Duodenal mucosa (tissue), 2 donors: Measurements from ENCODE around the gene EXD3.

Experiments used
- H3K27ac ChIP-seq: one replicate; pipeline ENCODE4 v1.7.0; 2013; ENCODE audit warnings: low read depth, low read length
- H3K27me3 ChIP-seq, 2 donors: one replicate each; pipeline ENCODE4 v1.7.0; 2013; ENCODE audit warnings: low read length in 2 of 2, control low read depth in 1 of 2; ENCODE audit not compliant: insufficient read depth in 2 of 2, control insufficient read depth in 1 of 2
- H3K36me3 ChIP-seq, 2 donors: one replicate each; pipeline ENCODE4 v1.7.0; 2013; ENCODE audit warnings: low read length in 2 of 2, control low read depth in 1 of 2; ENCODE audit not compliant: insufficient read depth in 2 of 2, control insufficient read depth in 1 of 2
- H3K4me1 ChIP-seq, 2 donors: one replicate each; pipeline ENCODE4 v1.7.0; 2013; ENCODE audit warnings: low read length in 2 of 2, control low read depth in 1 of 2; ENCODE audit not compliant: insufficient read depth in 2 of 2, control insufficient read depth in 1 of 2
- H3K4me3 ChIP-seq, 2 donors: one replicate each; pipeline ENCODE4 v1.7.0; 2013; ENCODE audit warnings: low read length in 2 of 2, low read depth in 1 of 2
- H3K9ac ChIP-seq, 2 donors: one replicate each; pipeline ENCODE4 v1.7.0; 2013; ENCODE audit warnings: low read length in 2 of 2, low read depth in 1 of 2
- H3K9me3 ChIP-seq, 2 donors: one replicate each; pipeline ENCODE4 v1.7.0; 2013; ENCODE audit warnings: low read length in 2 of 2, control low read depth in 1 of 2; ENCODE audit not compliant: control insufficient read depth in 1 of 2

The EXD3 gene

DNA sequence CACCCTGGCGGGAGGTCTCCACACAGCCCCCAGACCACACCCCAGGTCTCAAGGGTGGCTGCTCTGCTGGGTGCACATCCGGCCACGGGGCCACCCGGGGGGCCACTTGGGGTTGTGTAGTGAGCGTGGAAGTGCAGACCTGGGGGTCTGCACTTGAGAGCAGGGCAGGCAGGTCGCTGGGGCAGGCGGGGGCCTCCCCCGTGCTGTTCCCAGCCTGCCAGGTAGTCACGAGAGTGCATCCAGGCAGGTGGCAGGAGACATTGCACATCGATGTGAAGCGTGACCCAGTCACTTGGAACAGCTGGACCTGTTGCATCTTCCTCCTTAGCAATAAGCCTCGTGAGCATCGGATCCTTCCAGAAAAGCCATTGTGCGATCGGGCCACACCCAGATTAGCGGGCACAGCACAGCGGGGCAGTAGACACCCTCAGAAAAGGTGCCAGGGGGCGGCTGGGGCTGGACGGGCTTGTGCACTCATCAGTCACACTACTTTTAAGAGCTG, 23.0 kb upstream of the EXD3 start:
- Histone ChIP-seq H3K27ac (no peak overlapping the region), H3K36me3 (no peaks in the 10 kb centered on the region), H3K9me3 (no peaks in the 10 kb centered on the region), H3K27me3 (no peaks in the 10 kb centered on the region), H3K4me3 (no peak overlapping the region), H3K9ac (peak overlapping the region in 1 of 2 donors; percentile 28), H3K4me1 (peaks cover 7% of the 10 kb centered on the region in 2 donors)

- peak overlapping the region in 1 of 2 donors; percentile 28 for H3K9ac ChIP-seq
- no peaks in the 10 kb centered on the region for H3K9me3 ChIP-seq
- H3K4me3 ChIP-seq, result peak overlapping the region in 1 of 2 donors; percentile 35
- no peaks in the 10 kb centered on the region for H3K27me3 ChIP-seq
- H3K27ac ChIP-seq, result no peak overlapping the region
- H3K36me3 ChIP-seq, result no peaks in the 10 kb centered on the region
- H3K4me1 ChIP-seq, result peaks cover 7% of the 10 kb centered on the region in 2 donors
These were observed 22.4 kb upstream of the EXD3 start for GRCh38 chr9:137445275-137445807.

DNA sequence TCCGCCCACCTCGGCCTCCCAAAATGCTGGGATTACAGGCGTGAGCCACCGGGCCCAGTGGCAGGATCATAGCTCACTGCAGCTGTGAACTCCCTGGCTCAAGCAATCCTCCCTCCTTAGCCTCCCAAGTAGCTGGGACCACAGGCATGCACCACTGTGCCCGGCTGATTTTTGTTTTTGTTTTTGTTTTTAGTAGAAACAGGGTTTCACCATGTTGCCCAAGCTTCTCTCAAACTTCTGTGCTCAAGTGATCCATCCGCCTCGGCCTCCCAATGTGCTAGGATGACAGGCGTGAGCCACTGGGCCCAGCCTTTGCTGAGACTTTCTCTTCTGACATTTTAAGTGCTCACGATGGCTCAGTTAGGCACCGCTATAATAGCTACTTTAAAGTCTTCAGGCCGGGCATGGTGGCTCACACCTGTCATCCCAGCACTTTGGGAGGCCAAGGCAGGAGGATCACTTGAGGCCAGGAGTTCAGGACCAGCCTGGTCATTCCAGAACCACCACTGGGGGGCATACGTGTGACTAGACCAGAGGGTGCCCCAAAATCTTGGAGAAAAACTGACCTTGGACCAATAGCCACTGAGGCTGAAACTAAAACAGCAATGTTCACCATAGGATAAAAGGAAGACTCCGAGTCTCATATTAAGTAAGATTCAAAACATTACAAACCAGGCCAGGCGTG, 21.3 kb upstream of the EXD3 start:
- Histone ChIP-seq H3K36me3 (no peaks in the 10 kb centered on the region), H3K4me3 (no peak overlapping the region), H3K27me3 (no peaks in the 10 kb centered on the region), H3K27ac (no peak overlapping the region), H3K9me3 (no peaks in the 10 kb centered on the region), H3K4me1 (peaks cover 7% of the 10 kb centered on the region in 2 donors), H3K9ac (no peak overlapping the region)

GRCh38 chr9:137441935-137442321, 19.0 kb upstream of the EXD3 start:
- Histone ChIP-seq H3K9me3 (no peaks in the 10 kb centered on the region), H3K27me3 (no peaks in the 10 kb centered on the region), H3K36me3 (no peaks in the 10 kb centered on the region), H3K4me1 (peaks cover 7 to 15% of the 10 kb centered on the region in 2 donors), H3K9ac (no peak overlapping the region), H3K4me3 (no peak overlapping the region), H3K27ac (no peak overlapping the region)

- Histone ChIP-seq H3K9me3 (no peaks in the 10 kb centered on the region), H3K27me3 (no peaks in the 10 kb centered on the region), H3K4me3 (peak within 1 kb of the TSS in 1 of 2 donors; percentile 47), H3K27ac (no peak within 1 kb of the TSS), H3K9ac (no peak within 1 kb of the TSS), H3K36me3 (no peaks in the 10 kb centered on the region), H3K4me1 (peaks cover 11 to 20% of the 10 kb centered on the region in 2 donors)
These were observed 18.4 kb upstream of the EXD3 start, which contains the start of gene ENTPD8 for GRCh38 chr9:137441289-137441934. TSS of gene ENTPD8 (minus strand) at chr9:137441357. CDS start at chr9:137438285, 3,072 bp downstream.

GRCh38 chr9:137439158-137439714, 16.3 kb upstream of the EXD3 start:
- Histone ChIP-seq H3K36me3 (no peaks in the 10 kb centered on the region), H3K9ac (no peak overlapping the region), H3K27ac (no peak overlapping the region), H3K27me3 (no peaks in the 10 kb centered on the region), H3K4me1 (peaks cover 13 to 23% of the 10 kb centered on the region in 2 donors), H3K9me3 (no peaks in the 10 kb centered on the region), H3K4me3 (no peak overlapping the region)

GRCh38 chr9:137438591-137439157, 15.7 kb upstream of the EXD3 start:
- Histone ChIP-seq H3K27ac (no peak overlapping the region), H3K36me3 (no peaks in the 10 kb centered on the region), H3K4me3 (no peak overlapping the region), H3K9ac (no peak overlapping the region), H3K9me3 (no peaks in the 10 kb centered on the region), H3K27me3 (no peaks in the 10 kb centered on the region), H3K4me1 (peaks cover 13 to 23% of the 10 kb centered on the region in 2 donors)

DNA sequence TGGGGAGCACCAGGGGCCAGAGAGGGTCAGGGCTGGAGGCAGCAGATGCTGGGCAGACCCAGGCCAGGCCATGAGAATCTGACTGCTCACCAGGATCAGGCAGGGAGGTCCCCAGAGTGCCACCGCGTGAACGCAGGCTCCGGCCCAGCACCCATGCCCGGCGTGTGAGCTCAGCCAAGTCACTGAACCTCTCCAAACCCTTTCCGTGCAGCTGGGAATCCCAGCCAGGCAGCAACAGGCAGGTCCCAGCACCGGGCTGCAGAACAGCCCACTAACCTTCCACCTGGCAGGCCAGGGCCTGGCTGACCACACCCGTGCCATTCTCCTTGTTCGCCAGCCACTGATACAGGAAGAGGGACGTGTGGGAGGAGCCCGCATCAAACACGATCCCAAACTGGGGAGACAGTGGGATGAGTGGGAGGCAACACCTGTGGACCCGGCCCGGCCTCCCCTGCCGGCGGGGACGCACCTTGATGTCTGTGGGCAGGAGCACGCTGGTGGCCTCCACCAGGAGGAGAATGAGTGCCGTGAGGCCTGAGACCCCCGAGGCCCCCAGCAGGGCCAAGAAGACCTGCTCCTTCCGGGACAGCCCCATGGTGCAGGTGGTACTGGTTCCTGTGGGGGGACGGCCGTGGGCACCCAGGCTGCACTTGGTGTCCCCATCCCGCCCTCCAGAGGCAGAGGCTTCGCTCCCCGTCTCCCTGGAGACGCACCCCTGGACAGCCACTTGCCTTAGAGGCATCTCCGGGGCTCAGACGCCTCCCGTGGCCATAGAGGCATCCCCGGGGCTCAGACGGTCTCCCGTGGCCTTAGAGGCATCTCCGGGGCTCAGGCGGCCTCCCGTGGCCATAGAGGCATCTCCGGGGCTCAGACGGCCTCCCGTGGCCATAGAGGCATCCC, 15.0 kb upstream of the EXD3 start:
- H3K4me1 ChIP-seq, result peaks cover 13 to 23% of the 10 kb centered on the region in 2 donors
- H3K27ac ChIP-seq, result no peak overlapping the region
- no peaks in the 10 kb centered on the region for H3K27me3 ChIP-seq
- H3K9me3 ChIP-seq, result no peaks in the 10 kb centered on the region
- H3K36me3 ChIP-seq, result no peaks in the 10 kb centered on the region
- H3K4me3 ChIP-seq, result no peak overlapping the region
- no peak overlapping the region for H3K9ac ChIP-seq

DNA sequence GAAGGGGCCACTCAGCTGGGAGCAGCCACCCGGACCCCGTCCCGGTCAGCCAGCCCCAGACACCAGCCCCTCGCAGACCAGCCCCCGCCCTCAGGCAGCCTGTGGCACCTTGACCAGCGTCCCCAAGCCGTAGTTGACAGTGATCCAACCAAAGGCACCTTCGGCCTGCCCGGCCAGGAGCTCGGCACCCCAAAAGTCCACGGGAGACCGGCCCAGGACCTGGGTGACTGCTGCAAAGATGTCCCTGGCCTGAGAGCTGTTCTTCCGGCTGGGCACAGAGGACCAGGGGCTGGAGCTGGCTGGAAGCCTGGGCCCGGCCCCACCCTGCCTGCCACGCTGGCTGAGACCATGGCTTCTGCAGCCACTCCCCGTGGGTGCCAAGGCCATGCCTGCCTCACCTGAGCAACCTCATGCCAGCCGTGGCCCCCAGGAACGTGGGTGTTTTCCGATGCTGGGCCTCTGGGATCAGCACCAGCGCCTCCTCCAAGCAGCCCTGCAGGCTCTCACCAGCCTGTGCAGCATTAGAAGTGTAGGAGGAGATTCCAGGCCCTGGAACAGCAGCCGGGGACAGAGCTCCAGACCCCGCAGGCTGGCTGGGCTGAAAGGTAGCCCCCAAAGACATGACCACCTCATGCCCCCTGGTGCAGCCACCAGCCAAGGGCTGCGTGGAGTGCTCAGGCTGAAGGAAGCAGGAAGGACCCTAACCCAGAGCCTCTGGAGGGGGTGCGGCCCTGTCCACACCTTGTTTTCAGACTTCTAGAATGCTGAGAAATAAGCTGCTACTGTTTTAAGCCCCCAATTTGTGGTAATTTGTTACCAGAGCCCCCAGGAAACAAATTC, 14.0 kb upstream of the EXD3 start:
- Histone ChIP-seq H3K36me3 (no peaks in the 10 kb centered on the region), H3K27ac (no peak overlapping the region), H3K4me3 (peak overlapping the region; percentile 28 to 50), H3K4me1 (peaks cover 13 to 23% of the 10 kb centered on the region in 2 donors), H3K9me3 (no peaks in the 10 kb centered on the region), H3K27me3 (no peaks in the 10 kb centered on the region), H3K9ac (peak overlapping the region in 1 of 2 donors; percentile 25)
